KMS-11 (cell line): ENCODE measurements around the gene PDXP.
"Not testable (repeated sequence)": the region's sequence is repeated elsewhere in the genome, so short reads cannot be mapped to it uniquely, and the experiment has no call there.

Experiments used
- H2AFZ ChIP-seq: fragments of 200-600 bp; sonication (generic); 2 replicates; pipeline ENCODE4 v1.6.1; 2016; ENCODE audit warnings: antibody characterized with exemption, mixed run types, low read depth
- H3K27ac ChIP-seq: fragments of 200-600 bp; sonication (generic); 2 replicates; pipeline ENCODE4 v1.6.1; 2016; ENCODE audit warnings: mild to moderate bottlenecking, mixed run types
- H3K27me3 ChIP-seq: fragments of 200-600 bp; sonication (generic); 2 replicates; pipeline ENCODE4 v1.6.1; 2017; ENCODE audit warnings: mild to moderate bottlenecking, low read depth, mixed run types, moderate library complexity; ENCODE audit not compliant: insufficient read depth
- H3K36me3 ChIP-seq: fragments of 200-600 bp; sonication (generic); 2 replicates; pipeline ENCODE4 v1.6.1; 2017; ENCODE audit warnings: mild to moderate bottlenecking, mixed run types; ENCODE audit not compliant: insufficient read depth
- H3K4me1 ChIP-seq: fragments of 200-600 bp; sonication (generic); 2 replicates; pipeline ENCODE4 v1.6.1; 2016; ENCODE audit warnings: mild to moderate bottlenecking, low read depth, mixed run types; ENCODE audit not compliant: poor library complexity, severe bottlenecking
- H3K4me2 ChIP-seq: fragments of 200-600 bp; sonication (generic); 2 replicates; pipeline ENCODE4 v1.7.0; 2016; ENCODE audit warnings: mild to moderate bottlenecking, mixed run types
- H3K4me3 ChIP-seq: fragments of 200-600 bp; sonication (generic); IDR thresholded peaks from 2 replicates; pipeline ENCODE4 v1.6.1; 2017; ENCODE audit warnings: low read depth, low read length, mixed read lengths; ENCODE audit not compliant: insufficient read depth
- H3K79me2 ChIP-seq: fragments of 200-600 bp; sonication (generic); 2 replicates; pipeline ENCODE4 v1.6.1; 2016; ENCODE audit warnings: low read depth, mixed run types; ENCODE audit not compliant: insufficient read depth
- H3K9ac ChIP-seq: fragments of 200-600 bp; sonication (generic); 2 replicates; pipeline ENCODE4 v1.6.1; 2016; ENCODE audit warnings: mild to moderate bottlenecking, mixed run types
- H4K20me1 ChIP-seq: fragments of 200-600 bp; sonication (generic); 2 replicates; pipeline ENCODE4 v1.6.1; 2016; ENCODE audit warnings: mild to moderate bottlenecking, mixed run types; ENCODE audit not compliant: insufficient read depth
- TF ChIP-seq, protein P1 (sequence below): fragments of 200-600 bp; sonication (generic); conservative IDR thresholded peaks from 2 replicates; pipeline ENCODE4 v1.6.1; 2017; ENCODE audit warnings: low read depth, mild to moderate bottlenecking, antibody characterized with exemption, low read length, moderate library complexity, mixed read lengths

Gene PDXP

DNA sequence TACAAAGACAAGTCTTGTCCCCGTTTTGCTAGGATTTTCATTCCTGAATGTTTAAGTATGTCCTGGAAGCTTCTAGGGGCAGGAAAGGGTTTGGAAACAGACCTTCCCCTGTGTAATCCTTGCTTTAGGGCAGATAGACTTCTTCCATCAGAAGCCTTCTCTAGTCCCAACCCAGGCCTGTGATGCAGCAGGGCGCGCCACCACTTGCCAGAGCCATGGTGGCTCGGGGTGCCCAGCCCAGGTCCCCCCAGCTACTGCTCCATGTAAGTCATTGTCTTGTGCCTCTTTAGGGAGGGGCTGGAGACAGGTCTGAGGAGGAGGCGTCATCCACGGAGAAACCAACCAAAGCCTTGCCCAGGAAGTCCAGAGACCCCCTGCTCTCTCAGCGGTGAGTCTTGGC lies 31.9 kb downstream of the PDXP start:
- no peak overlapping the region for H3K27ac ChIP-seq
- H3K27me3 ChIP-seq = no peaks in the 10 kb centered on the region
- no peak overlapping the region for H3K9ac ChIP-seq
- H3K36me3 ChIP-seq = no peaks in the 10 kb centered on the region; the same call in 1 of the 2 replicates
- H4K20me1 ChIP-seq = no peaks in the 10 kb centered on the region
- peaks cover 12% of the 10 kb centered on the region; the same call in 1 of the 2 replicates for H3K79me2 ChIP-seq
- no peak overlapping the region for H3K4me2 ChIP-seq
- H2AFZ ChIP-seq = no peak overlapping the region
- H3K4me1 ChIP-seq = peaks cover 5% of the 10 kb centered on the region
- TF ChIP-seq, protein P1, sequence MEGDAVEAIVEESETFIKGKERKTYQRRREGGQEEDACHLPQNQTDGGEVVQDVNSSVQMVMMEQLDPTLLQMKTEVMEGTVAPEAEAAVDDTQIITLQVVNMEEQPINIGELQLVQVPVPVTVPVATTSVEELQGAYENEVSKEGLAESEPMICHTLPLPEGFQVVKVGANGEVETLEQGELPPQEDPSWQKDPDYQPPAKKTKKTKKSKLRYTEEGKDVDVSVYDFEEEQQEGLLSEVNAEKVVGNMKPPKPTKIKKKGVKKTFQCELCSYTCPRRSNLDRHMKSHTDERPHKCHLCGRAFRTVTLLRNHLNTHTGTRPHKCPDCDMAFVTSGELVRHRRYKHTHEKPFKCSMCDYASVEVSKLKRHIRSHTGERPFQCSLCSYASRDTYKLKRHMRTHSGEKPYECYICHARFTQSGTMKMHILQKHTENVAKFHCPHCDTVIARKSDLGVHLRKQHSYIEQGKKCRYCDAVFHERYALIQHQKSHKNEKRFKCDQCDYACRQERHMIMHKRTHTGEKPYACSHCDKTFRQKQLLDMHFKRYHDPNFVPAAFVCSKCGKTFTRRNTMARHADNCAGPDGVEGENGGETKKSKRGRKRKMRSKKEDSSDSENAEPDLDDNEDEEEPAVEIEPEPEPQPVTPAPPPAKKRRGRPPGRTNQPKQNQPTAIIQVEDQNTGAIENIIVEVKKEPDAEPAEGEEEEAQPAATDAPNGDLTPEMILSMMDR = no peak
- H3K4me3 ChIP-seq = no peak overlapping the region

DNA sequence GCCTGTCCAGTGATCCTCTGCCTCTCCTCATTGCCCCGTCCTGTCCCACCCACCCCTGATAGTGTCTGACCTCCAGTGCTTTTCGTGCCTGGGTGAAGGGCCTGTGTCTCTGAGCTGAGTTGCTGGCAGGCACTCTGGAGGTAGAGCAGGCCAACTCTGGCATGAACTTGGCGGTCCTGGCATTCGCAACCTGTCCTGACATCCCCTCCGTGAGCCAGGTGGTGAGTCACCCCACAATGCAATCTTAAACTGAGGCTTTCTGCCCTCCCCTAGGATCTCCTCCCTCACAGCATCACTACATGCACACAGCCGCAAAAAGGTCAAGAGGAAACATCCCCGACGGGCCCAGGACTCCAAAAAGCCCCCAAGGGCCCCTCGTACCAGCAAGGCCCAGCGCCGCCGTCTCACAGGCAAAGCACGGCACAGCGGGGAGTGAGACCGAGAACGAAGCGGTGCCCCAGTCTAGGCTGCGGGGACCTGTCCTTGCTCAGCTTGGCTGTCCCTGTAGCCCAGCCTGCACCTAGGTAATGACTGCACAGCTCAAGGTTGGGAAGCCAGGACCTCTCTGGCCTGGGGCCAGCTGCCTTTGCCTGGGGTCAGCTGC lies 32.5 kb downstream of the PDXP start:
- TF ChIP-seq, protein P1 = no peak
- H3K79me2 ChIP-seq = peaks cover 12% of the 10 kb centered on the region; the same call in 1 of the 2 replicates
- H3K4me3 ChIP-seq = no peak overlapping the region
- H3K4me2 ChIP-seq = no peak overlapping the region
- no peak overlapping the region for H2AFZ ChIP-seq
- no peak overlapping the region for H3K9ac ChIP-seq
- H3K27me3 ChIP-seq = no peaks in the 10 kb centered on the region
- no peaks in the 10 kb centered on the region; the same call in 1 of the 2 replicates for H3K36me3 ChIP-seq
- no peaks in the 10 kb centered on the region for H4K20me1 ChIP-seq
- H3K27ac ChIP-seq = no peak overlapping the region
- peaks cover 5% of the 10 kb centered on the region for H3K4me1 ChIP-seq

DNA sequence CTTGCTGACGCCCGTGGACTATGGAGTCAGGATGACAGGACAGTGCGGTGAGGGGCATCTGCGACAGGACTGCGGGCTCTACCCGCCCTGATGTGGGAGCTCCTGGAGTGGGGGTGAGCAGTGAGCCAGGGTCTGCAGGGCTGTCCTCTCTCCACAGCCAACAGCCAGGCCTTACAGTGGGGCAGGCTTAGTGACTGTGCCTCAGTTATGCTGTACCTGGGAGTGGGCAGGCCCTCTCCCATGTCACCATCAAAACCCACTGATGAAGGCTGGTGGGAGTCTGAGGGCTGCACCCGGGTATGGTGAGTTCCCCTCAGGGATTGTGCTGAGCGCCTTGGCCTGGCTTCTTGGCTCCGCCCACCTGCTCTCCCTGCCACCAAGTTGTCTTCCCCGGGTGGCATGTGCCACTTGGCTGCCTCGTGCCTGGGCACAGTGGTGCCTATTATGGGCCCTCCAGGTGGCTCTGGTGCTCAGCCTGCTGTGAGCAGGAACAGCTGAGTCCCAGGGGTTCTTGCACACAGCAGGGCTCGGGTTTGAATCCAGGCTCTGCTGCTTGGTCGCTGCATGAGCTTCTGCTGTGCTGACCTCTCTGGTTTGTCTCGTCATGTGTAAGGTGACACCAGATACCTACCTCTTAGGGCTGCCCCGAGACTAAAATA lies 34.2 kb downstream of the PDXP start:
- TF ChIP-seq, protein P1 = no peak
- H3K27ac ChIP-seq = no peak overlapping the region
- no peaks in the 10 kb centered on the region for H3K27me3 ChIP-seq
- no peaks in the 10 kb centered on the region; the same call in 1 of the 2 replicates for H3K36me3 ChIP-seq
- H3K4me3 ChIP-seq = no peak overlapping the region
- no peak overlapping the region for H3K9ac ChIP-seq
- H3K79me2 ChIP-seq = no peaks in the 10 kb centered on the region
- no peaks in the 10 kb centered on the region for H3K4me1 ChIP-seq
- no peak overlapping the region for H3K4me2 ChIP-seq
- H2AFZ ChIP-seq = no peak overlapping the region
- no peaks in the 10 kb centered on the region for H4K20me1 ChIP-seq

DNA sequence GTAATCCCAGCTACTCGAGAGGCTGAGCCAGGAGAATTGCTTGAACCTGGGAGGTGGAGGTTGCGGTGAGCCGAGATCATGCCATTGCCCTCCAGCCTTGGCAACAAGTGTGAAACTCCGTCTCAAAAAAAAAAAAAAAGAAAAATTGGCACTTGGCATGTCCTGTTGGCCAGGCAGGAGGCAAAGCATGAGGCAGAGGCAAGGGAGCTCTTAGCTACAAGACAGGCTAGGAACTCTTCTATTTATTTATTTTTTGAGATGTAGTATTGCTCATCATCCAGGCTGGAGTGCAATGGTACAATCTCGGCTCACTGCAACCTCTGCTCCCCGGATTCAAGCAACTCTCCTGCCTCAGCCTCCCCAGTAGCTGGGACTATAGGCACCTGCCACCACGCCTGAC lies 35.6 kb downstream of the PDXP start:
- H2AFZ ChIP-seq, H3K36me3 ChIP-seq, H3K4me3 ChIP-seq, H3K9ac ChIP-seq, H4K20me1 ChIP-seq, H3K79me2 ChIP-seq, H3K4me2 ChIP-seq, H3K4me1 ChIP-seq, H3K27ac ChIP-seq, H3K27me3 ChIP-seq: not testable (repeated sequence)

DNA sequence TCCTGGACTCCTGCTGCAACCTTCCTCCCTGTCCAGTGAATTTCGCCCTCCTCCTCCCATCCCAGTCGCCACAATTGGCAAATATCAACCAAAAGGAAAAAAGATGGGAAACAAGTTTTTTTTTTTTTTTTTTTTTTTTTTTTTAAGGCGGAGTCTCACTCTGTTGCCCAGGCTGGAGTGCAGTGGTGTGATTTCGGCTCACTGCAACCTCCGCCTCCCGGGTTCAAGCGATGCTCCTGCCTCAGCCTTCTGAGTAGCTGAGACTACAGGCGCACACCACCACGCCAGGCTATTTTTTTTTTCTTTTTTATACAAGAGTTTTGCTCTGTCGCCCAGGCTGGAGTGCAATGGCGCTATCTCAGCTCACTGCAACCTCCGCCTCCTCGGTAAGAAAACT lies 37.7 kb downstream of the PDXP start:
- not testable (repeated sequence) for H3K27ac ChIP-seq, H3K27me3 ChIP-seq, H3K9ac ChIP-seq, H3K36me3 ChIP-seq, H3K79me2 ChIP-seq, H4K20me1 ChIP-seq, H3K4me1 ChIP-seq, H2AFZ ChIP-seq, H3K4me2 ChIP-seq, H3K4me3 ChIP-seq
